G401.6 (cell line): ENCODE measurements around the gene CYSTM1.
"Not testable (repeated sequence)": the region's sequence is repeated elsewhere in the genome, so short reads cannot be mapped to it uniquely, and the experiment has no call there.

Source experiments
- FAIRE-seq: peaks from 2 replicates; lab custom pipeline; 2012; peaks lifted over from hg19 to GRCh38; lab: Jason Lieb, UNC

CYSTM1 gene

GRCh38 chr5:140178482-140179116 is 3.6 kb downstream of the CYSTM1 start:
- FAIRE-seq = no peak

- FAIRE-seq = no peak
Measured at GRCh38 chr5:140181002-140181483, 6.1 kb downstream of the CYSTM1 start.

- no peak for FAIRE-seq
Measured at GRCh38 chr5:140181525-140181924, 6.5 kb downstream of the CYSTM1 start.

- FAIRE-seq = no peak
Measured at GRCh38 chr5:140182075-140182711, 7.2 kb downstream of the CYSTM1 start.

GRCh38 chr5:140182803-140183367 is 7.9 kb downstream of the CYSTM1 start:
- FAIRE-seq = no peak

- FAIRE-seq = no peak
Measured at GRCh38 chr5:140185409-140185808, 10.4 kb downstream of the CYSTM1 start.

GRCh38 chr5:140186267-140186671 is 11.3 kb downstream of the CYSTM1 start:
- no peak for FAIRE-seq

- FAIRE-seq = no peak
Measured at GRCh38 chr5:140189253-140189652, 14.3 kb downstream of the CYSTM1 start.

- no peak for FAIRE-seq
Measured at GRCh38 chr5:140189977-140190871, 15.2 kb downstream of the CYSTM1 start.

- FAIRE-seq = no peak
Measured at GRCh38 chr5:140190872-140191218, 15.9 kb downstream of the CYSTM1 start.

- FAIRE-seq = no peak
Measured at GRCh38 chr5:140192715-140193430, 17.9 kb downstream of the CYSTM1 start.

- no peak for FAIRE-seq
Measured at GRCh38 chr5:140194662-140195061, 19.7 kb downstream of the CYSTM1 start.

GRCh38 chr5:140196115-140196814 is 21.3 kb downstream of the CYSTM1 start:
- no peak for FAIRE-seq

- no peak for FAIRE-seq
Measured at GRCh38 chr5:140197023-140197422, 22.0 kb downstream of the CYSTM1 start.

- FAIRE-seq = not testable (repeated sequence)
Measured at GRCh38 chr5:140198915-140199314, 23.9 kb downstream of the CYSTM1 start.

- FAIRE-seq = no peak
Measured at GRCh38 chr5:140202078-140202477, 27.1 kb downstream of the CYSTM1 start.

GRCh38 chr5:140202610-140203009 is 27.6 kb downstream of the CYSTM1 start:
- FAIRE-seq = no peak

- no peak for FAIRE-seq
Measured at GRCh38 chr5:140205216-140205615, 30.2 kb downstream of the CYSTM1 start.

- FAIRE-seq = no peak
Measured at GRCh38 chr5:140205952-140206351, 31.0 kb downstream of the CYSTM1 start.

GRCh38 chr5:140207250-140207964 is 32.4 kb downstream of the CYSTM1 start:
- no peak for FAIRE-seq

GRCh38 chr5:140208065-140208464 is 33.1 kb downstream of the CYSTM1 start:
- FAIRE-seq = no peak
